Skeletal muscle tissue (tissue), 4 donors: ENCODE measurements around the gene LCN15. TPM values are rescaled to one million over a fixed set of nuclear protein-coding genes. Genes with fewer than 3 reads are reported as not detected.
"Not testable (repeated sequence)": the region's sequence is repeated elsewhere in the genome, so short reads cannot be mapped to it uniquely, and the experiment has no call there.

ENCODE experiments used
- H3K27ac ChIP-seq: one replicate; pipeline ENCODE4 v1.7.0; 2013; ENCODE audit warnings: mild to moderate bottlenecking, low read depth, low read length, inconsistent platforms
- H3K27me3 ChIP-seq, 3 donors: one replicate each; pipeline ENCODE4 v1.7.0; 2013; ENCODE audit warnings: low read length in 3 of 3; ENCODE audit not compliant: control insufficient read depth in 3 of 3, insufficient read depth in 3 of 3
- H3K36me3 ChIP-seq, 3 donors: one replicate each; pipeline ENCODE4 v1.7.0; 2013; ENCODE audit warnings: low read length in 3 of 3; ENCODE audit not compliant: control insufficient read depth in 3 of 3, insufficient read depth in 3 of 3
- H3K4me1 ChIP-seq, 3 donors: one replicate each; pipeline ENCODE4 v1.7.0; 2013; ENCODE audit warnings: low read length in 3 of 3, mild to moderate bottlenecking in 3 of 3; ENCODE audit not compliant: control insufficient read depth in 3 of 3, insufficient read depth in 3 of 3
- H3K4me3 ChIP-seq, 3 donors: one replicate each; pipeline ENCODE4 v1.7.0; 2013; ENCODE audit warnings: low read length in 3 of 3
- H3K9ac ChIP-seq, 3 donors: one replicate each; pipeline ENCODE4 v1.7.0; 2013; ENCODE audit warnings: low read length in 3 of 3, mild to moderate bottlenecking in 3 of 3, moderate library complexity in 2 of 3, low read depth in 1 of 3
- H3K9me3 ChIP-seq, 3 donors: one replicate each; pipeline ENCODE4 v1.7.0; 2013; ENCODE audit warnings: low read length in 3 of 3; ENCODE audit not compliant: control insufficient read depth in 3 of 3
- total RNA-seq: library from RNA; depleted of rRNA; stranded (reverse); fragments of >200 nt; gene quantifications from one replicate; pipeline ENCODE4 v1.2.3, GENCODE V29; 2014
- donor health status: Osteomylitis.

The LCN15 gene
- total RNA-seq, 1 donor from 2014 or later, result not detected

DNA sequence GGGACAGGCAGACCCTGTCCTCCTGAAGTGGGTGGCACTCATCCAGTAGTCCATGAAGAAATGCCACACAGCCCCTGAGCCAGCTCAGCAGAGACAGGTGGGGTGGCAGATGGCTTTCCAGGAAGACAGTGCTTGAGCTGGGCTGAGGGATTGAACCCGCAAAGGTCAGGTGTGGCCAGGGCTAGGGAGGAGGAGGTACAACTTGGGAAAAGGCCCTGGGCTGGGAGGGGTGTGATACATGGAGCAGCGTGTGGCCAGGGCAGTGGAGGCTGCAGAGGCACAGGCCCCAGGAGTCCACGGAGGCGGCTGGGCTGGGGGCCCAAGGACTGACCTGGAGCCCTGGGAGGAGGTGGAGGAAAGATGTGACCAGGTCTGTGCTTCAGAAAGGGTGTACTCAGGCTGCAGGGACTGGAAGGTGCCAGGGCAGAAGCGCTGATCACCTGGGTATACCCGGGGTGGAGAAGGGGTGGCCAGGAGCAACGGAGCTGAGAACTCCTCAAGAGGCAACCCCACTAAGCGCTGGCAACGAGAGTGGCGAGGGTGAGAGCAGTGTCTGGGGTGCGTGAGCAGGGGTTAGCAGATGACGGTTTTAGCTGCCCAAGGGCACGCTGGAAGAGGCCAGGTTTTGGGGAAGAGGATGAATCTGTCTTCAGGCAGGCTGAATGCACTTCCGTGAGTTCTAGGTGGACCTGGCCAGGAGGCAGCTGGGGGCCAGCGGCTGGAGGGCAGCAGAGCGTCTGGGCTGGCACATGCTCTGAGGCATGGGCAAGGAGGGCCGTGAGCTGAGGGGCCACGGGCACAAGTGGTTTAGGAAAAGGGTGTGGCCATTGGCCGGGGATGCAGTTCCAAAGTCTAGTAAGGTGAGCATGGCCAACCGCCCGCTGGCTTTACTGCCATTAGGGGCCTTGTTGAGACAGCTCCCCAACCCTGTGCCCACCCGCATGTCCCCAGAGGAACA is 39.5 kb upstream of the LCN15 start:
- H3K4me1 ChIP-seq, result peaks cover 30 to 33% (median 31%) of the 10 kb centered on the region in 3 donors
- H3K27me3 ChIP-seq, result peaks cover 17 to 32% (median 26%) of the 10 kb centered on the region in 3 donors
- H3K4me3 ChIP-seq, result no peak overlapping the region
- no peak overlapping the region for H3K9ac ChIP-seq
- H3K27ac ChIP-seq, result no peak overlapping the region
- H3K9me3 ChIP-seq, result no peaks in the 10 kb centered on the region
- peaks cover 0 to 6% (median 0%) of the 10 kb centered on the region in 3 donors for H3K36me3 ChIP-seq

- H3K4me3 ChIP-seq, H3K36me3 ChIP-seq, H3K9me3 ChIP-seq, H3K9ac ChIP-seq, H3K27ac ChIP-seq: not testable (repeated sequence)
- Histone ChIP-seq H3K27me3 (peaks cover 22 to 37% (median 32%) of the 10 kb centered on the region in 3 donors), H3K4me1 (peaks cover 30 to 33% (median 30%) of the 10 kb centered on the region in 3 donors)
Measured at GRCh38 chr9:136803009-136803550, 38.8 kb upstream of the LCN15 start.

GRCh38 chr9:136802321-136802720 is 38.0 kb upstream of the LCN15 start:
- Histone ChIP-seq H3K36me3 (peaks cover 0 to 6% (median 0%) of the 10 kb centered on the region in 3 donors), H3K4me1 (peaks cover 30 to 32% (median 30%) of the 10 kb centered on the region in 3 donors), H3K4me3 (no peak overlapping the region), H3K27me3 (peaks cover 26 to 37% (median 32%) of the 10 kb centered on the region in 3 donors), H3K9ac (no peak overlapping the region), H3K27ac (no peak overlapping the region), H3K9me3 (no peaks in the 10 kb centered on the region)

DNA sequence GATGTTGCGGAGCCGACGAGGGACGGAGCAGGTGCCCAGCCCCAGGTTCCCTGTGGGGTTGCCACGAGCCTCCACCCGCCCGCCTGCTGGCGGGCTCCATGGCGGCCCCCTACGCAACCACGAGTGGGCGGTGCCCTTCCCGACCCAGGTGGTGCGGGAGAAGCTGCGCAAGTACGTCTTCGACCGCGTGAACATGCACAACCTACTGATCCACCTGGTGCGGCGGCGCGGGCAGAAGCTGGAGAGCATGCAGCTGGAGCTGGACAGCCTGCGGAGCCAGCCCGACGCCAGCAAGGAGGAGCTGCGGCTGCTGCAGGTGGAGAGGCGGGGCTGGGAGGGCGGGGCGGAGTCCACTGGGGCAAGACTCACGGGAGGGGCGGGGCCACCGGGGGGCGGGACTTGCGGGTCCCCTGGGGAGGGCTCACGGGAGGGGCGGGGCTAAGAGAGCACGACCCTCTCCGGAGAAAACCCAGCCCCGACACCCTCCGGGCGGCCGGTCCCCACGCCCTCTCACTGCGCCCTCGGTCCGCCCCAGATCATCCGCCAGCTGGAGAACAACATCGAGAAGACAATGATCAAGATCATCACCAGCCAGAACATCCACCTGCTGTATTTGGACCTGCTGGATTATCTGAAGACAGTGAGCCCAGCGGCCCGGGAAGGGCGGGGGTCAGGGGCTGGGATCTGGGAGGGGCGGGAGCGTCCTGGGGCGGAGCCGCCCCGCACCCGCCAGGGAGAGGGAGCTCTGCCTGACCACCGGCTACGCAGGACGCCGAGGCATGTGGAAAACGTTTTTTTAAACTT is 35.7 kb upstream of the LCN15 start:
- H3K27me3 ChIP-seq, result peaks cover 32 to 51% (median 33%) of the 10 kb centered on the region in 3 donors
- H3K36me3 ChIP-seq, result no peaks in the 10 kb centered on the region
- H3K4me3 ChIP-seq, result peak overlapping the region in 1 of 3 donors; percentile 45
- H3K9me3 ChIP-seq, result no peaks in the 10 kb centered on the region
- H3K4me1 ChIP-seq, result peaks cover 21 to 22% (median 22%) of the 10 kb centered on the region in 3 donors
- H3K9ac ChIP-seq, result peak overlapping the region in 1 of 3 donors; percentile 33
- H3K27ac ChIP-seq, result no peak overlapping the region

DNA sequence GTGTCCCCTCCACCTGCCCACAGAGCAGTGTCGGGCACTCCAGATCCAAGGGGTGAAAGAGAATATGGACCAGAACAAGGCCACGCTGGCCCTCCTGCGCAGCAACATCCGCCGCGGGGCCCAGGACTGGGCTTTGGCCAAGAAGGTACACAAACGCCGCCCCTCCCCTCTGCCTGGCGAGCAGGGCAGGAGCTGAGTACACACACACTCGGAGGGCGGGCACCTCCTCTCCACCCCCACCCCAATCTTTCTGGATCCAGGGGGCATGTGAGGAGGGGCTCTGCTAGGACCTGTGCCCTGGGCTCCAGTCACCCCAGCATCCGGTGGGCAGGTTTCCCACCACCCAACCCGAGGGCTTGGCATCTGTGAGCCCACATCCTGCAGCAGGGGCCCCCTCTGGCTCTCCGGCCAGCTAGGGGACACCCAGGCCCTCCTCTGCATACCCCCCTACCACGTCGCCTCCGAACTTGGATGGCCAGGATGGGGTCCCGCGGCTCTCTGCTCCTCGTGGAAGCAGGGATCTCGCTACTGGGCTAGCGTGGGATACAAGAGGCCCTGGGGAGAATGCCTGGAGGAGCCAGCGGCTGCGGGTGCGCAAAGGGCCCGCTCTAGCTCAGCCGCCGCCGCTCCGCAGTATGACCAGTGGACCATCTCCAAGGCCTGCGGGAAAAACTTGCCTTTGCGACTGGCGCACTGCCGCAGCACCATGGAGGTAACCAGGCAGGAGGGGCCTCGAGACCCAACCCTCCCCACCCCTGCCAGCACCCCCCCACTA is 34.9 kb upstream of the LCN15 start:
- no peak overlapping the region for H3K4me3 ChIP-seq
- no peak overlapping the region for H3K27ac ChIP-seq
- no peaks in the 10 kb centered on the region for H3K36me3 ChIP-seq
- H3K4me1 ChIP-seq, result peaks cover 18 to 22% (median 22%) of the 10 kb centered on the region in 3 donors
- H3K9ac ChIP-seq, result no peak overlapping the region
- no peaks in the 10 kb centered on the region for H3K9me3 ChIP-seq
- peaks cover 32 to 51% (median 33%) of the 10 kb centered on the region in 3 donors for H3K27me3 ChIP-seq

DNA sequence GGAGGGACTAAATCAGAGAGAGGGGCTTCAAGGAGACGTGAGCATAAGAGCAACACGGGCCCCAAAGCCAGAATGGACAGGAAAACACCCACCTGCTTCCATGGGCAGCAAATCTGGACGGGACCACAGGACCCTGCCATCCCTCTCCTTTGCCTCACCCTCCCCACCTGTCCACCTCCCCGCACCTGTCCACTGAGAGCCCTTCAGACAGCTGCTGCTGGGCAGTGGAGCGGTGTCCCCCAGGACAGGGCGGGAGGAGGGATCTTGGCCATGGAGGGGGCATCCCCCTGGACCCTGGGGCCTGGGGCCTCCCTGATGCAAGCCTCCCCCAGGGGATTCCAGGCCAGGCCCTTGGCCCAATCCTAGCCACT is 34.4 kb upstream of the LCN15 start:
- no peaks in the 10 kb centered on the region for H3K36me3 ChIP-seq
- peaks cover 32 to 51% (median 33%) of the 10 kb centered on the region in 3 donors for H3K27me3 ChIP-seq
- peak overlapping the region in 1 of 3 donors; percentile 25 for H3K9ac ChIP-seq
- no peak overlapping the region for H3K4me3 ChIP-seq
- no peaks in the 10 kb centered on the region for H3K9me3 ChIP-seq
- no peak overlapping the region for H3K27ac ChIP-seq
- H3K4me1 ChIP-seq, result peaks cover 18 to 22% (median 22%) of the 10 kb centered on the region in 3 donors

- not testable (repeated sequence) for H3K27ac ChIP-seq, H3K4me3 ChIP-seq, H3K36me3 ChIP-seq, H3K9me3 ChIP-seq
- Histone ChIP-seq H3K9ac (peak overlapping the region in 1 of 3 donors; percentile 16), H3K4me1 (peaks cover 25 to 28% (median 27%) of the 10 kb centered on the region in 3 donors), H3K27me3 (peaks cover 26 to 44% (median 27%) of the 10 kb centered on the region in 3 donors)
Measured at GRCh38 chr9:136796775-136797347, 32.5 kb upstream of the LCN15 start.

GRCh38 chr9:136796238-136796774 is 32.0 kb upstream of the LCN15 start, which contains the start of gene CCDC183:
Gene CCDC183, plus strand, starts transcription at chr9:136796338. Its CDS starts 60 bp downstream, at chr9:136796398.
- Histone ChIP-seq H3K9me3 (no peaks in the 10 kb centered on the region), H3K4me3 (no peak within 1 kb of the TSS), H3K9ac (peak within 1 kb of the TSS in 1 of 3 donors; percentile 16), H3K4me1 (peaks cover 31 to 33% (median 32%) of the 10 kb centered on the region in 3 donors), H3K27me3 (peaks cover 26 to 39% (median 27%) of the 10 kb centered on the region in 3 donors), H3K27ac (no peak within 1 kb of the TSS), H3K36me3 (peaks cover 0 to 8% (median 7%) of the 10 kb centered on the region in 3 donors)
